Epithelial cell of esophagus (primary cell): ENCODE results near the gene BCL11B.

Experiments used
- DNase-seq: peaks from one replicate; pipeline ENCODE4 v3.0.0; 2010; ENCODE audit warnings: low read depth
- H3K4me3 ChIP-seq: 2 replicates; pipeline ENCODE4 v1.5.1; 2011; ENCODE audit warnings: mild to moderate bottlenecking, low read length, control low read depth
- TF ChIP-seq, protein P1 (sequence below): IDR thresholded peaks from 2 replicates; pipeline ENCODE4 v1.5.1; 2011; ENCODE audit warnings: low read depth, mild to moderate bottlenecking, low read length, control low read depth, inconsistent platforms; ENCODE audit not compliant: insufficient read depth; ENCODE audit errors: missing control alignments

The BCL11B gene

DNA sequence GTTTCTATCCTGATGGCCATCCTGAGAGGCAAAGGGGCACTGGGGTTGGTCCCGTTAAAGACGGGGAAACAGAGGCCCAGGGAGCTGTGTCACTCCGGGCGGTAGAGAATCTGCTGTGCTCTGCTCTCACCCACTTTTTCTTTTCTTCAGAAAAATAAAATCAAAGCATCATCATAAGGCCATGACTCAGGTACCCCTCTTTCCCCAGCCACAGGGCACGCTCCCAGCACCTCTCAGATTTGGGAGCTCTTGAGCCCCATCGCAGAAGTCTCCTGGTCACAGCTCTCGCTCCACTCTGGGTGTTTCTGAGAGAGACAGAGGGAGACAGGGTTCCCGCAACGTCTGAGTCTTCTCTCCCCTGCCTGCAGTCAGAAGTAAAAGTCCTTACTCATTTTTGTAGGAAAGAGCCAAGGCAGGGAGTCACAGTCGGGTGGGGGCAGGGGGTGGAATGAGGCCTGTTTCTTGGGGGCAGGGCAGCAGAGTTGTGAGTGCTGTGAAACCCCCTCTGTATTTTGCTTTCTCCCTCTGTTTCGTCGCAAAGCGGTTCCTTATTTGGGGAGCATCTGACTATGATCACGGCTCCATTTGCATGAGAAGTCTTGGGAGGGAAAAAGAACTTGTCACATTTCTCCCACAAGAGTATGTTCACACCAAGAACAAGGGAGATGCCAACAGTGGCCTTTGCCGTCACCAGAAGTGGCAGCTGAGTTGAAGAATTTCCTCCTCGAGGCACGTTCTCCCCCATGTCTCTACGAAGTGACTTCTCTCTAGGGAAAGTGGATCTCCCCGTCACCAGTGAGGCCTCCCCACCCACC, 139.0 kb downstream of the BCL11B start:
- no peak for DNase-seq
- TF ChIP-seq, protein P1, sequence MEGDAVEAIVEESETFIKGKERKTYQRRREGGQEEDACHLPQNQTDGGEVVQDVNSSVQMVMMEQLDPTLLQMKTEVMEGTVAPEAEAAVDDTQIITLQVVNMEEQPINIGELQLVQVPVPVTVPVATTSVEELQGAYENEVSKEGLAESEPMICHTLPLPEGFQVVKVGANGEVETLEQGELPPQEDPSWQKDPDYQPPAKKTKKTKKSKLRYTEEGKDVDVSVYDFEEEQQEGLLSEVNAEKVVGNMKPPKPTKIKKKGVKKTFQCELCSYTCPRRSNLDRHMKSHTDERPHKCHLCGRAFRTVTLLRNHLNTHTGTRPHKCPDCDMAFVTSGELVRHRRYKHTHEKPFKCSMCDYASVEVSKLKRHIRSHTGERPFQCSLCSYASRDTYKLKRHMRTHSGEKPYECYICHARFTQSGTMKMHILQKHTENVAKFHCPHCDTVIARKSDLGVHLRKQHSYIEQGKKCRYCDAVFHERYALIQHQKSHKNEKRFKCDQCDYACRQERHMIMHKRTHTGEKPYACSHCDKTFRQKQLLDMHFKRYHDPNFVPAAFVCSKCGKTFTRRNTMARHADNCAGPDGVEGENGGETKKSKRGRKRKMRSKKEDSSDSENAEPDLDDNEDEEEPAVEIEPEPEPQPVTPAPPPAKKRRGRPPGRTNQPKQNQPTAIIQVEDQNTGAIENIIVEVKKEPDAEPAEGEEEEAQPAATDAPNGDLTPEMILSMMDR: no peak
- no peak overlapping the region for H3K4me3 ChIP-seq

DNA sequence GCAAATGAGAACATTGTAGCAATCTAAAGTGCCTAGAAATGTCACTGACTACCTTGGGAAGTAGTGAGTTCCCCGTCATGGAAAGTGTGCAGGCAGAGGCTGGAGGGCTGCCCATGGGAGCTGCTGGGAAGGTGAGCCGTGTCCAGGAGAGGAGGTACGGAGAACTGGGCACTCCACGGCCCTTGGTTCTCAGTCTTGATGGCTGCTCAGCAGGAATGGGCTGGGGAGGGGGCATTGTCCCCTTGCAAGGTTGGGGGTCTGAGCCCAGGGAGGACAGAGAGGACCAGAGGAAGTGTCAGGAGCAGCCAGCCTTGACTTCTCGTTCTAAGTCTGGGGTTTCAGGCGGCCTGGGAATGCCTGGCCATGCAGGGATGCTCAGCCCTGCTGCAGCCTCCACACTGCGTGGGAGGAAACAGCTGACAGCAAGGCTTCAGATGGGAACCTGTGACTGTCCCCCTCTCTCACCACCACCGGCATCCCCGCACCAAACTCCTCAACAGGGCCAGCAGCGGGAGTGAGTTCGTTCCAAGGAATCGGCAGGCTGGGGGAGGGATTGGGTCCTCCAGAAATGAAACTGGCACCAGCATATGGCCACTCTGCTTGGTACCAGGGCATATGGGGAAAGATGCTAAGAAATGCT, 140.2 kb downstream of the BCL11B start:
- no peak overlapping the region for H3K4me3 ChIP-seq
- DNase-seq: no peak
- TF ChIP-seq, protein P1: no peak

DNA sequence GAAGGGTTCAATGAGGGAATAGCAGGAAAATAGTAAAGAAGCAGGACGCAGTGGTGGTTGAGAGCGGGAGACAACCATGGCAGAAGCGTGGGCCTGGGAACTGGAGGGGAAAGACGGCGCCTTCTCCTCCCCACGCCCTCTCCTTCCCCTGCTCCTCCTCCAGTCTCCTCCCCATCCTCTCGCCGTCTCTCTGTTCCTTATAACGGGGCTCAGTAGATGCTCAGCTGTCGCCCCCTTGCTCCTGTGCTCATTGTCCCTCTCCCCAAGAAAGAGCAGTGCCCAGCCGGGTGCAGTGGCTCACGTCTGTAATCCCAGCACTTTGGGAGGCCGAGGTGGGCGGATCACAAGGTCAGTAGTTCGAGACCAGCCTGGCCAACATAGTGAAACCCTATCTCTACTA, 142.0 kb downstream of the BCL11B start:
- TF ChIP-seq, protein P1: no peak

DNA sequence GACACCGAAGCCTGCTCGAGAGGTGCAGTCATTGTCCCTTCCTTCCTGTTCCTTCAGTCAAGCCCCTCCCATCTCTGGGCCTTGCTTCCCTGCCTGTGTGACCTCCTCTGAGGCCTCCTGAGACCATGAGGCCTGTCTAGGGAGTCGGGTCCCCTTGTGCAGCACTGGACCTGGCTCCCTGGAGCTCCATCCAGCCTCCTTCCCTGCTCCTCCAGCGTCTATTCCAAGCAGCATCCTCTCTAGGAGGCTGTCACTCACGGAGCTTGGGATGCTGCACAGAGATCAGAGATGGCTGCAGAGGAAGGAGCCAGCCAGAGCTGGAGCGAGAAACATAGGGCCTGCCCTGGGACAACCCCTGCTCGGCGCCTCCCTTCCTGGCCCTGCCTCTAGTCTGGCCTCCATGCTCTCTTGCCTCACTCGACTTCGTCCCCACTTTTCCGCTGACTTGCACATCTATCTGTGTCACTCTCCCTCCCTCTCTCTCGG, 142.7 kb downstream of the BCL11B start:
- TF ChIP-seq, protein P1: no peak
- no peak overlapping the region for H3K4me3 ChIP-seq
- DNase-seq: no peak

More for the DNA sequence above, 142.0 kb downstream of the BCL11B start:
- no peak overlapping the region for H3K4me3 ChIP-seq
- DNase-seq: no peak

DNA sequence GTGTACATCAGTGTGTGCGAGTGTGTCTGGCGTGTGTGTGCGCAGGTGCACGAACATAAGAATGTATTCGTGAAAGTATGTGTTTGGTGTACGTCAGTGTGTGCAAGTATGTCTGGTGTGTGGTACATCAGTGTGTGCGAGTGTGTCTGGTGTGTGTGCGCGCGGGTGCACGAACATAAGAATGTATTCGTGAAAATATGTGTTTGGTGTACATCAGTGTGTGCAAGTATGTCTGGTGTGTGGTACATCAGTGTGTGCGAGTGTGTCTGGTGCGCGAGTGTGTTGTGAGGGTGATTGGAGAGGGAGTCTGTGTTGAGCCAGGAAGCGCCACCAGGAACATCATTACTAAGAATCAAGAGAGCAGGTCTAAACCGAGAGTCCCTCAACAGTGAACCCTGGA, 143.8 kb downstream of the BCL11B start:
- no peak for DNase-seq
- H3K4me3 ChIP-seq: no peak overlapping the region
- TF ChIP-seq, protein P1: no peak

DNA sequence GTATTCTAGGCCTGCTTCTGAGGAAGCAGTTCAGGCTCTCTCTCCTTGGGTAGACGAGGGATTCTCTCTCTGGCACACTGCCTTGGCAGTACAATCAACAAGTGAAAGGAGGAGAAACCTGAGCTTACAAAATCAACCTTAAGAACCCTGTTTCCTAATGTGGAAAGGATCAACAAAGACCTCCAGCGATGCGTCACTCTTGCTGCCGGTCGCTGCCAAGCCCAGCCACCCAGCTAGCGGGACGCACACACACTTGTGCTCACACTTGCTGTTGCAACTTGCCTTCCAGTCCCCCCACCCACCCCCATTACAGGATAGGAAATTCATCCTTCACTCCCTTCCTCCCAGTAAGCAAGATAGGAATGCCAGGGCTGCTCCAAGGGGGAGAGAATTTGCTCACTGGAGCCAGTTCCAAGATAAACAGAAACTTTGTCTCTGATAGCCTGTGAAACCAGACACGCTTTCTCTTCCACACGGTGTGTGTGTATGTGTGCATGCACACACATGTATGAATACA, 144.3 kb downstream of the BCL11B start:
- DNase-seq: peak; percentile 98
- TF ChIP-seq, protein P1: no peak
- no peak overlapping the region for H3K4me3 ChIP-seq
